ENCODE results near the gene FCRL4. TPM values are rescaled to one million over a fixed set of nuclear protein-coding genes. Genes with fewer than 3 reads are reported as not detected.

FCRL4 gene
- total and polyA plus RNA-seq, 4 donors, result not detected

DNA sequence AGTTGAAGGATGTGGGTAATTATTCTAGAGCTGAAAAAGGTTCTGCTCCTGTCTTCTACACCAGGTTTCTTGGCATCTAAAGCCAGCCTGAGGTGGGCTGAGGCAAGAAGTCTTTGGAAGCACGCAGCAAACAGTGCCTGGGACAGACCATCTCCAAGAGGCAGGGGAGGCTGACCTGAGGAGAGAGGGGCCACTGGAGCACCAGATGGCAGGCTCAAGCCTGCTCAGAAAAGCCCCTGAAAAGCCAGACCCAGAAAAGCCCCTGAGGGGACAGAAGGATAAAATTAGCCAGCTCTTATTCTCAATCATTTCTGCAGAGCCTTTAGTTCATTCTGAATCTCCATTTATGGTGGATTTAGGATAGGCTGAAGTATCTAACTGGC is 17.1 kb downstream of the FCRL4 start:
- no peak overlapping the region for H3K4me3 ChIP-seq (ENCODE audit: low read depth in 1 of 3, low read length in 3 of 3)
- TF ChIP-seq TAF1 (conservative IDR thresholded peaks at IDR 0.05) (no peak), GABPA (IDR thresholded peaks at IDR 0.05 in 1 of 2, conservative IDR thresholded peaks at IDR 0.05 in 1 of 2) (no peak), EGR1 (IDR thresholded peaks at IDR 0.05; ENCODE audit: low read depth in 2 of 2) (no peak), RXRA (IDR thresholded peaks at IDR 0.05) (no peak), YY1 (IDR thresholded peaks at IDR 0.05) (no peak), NR2F2 (IDR thresholded peaks at IDR 0.05) (no peak), SP1 (IDR thresholded peaks at IDR 0.05) (no peak), JUND (IDR thresholded peaks at IDR 0.05) (no peak), FOXA1 (IDR thresholded peaks at IDR 0.05) (no peak), FOXA2 (IDR thresholded peaks at IDR 0.05) (no peak), RAD21 (IDR thresholded peaks at IDR 0.05) (no peak), HNF4G (IDR thresholded peaks at IDR 0.05) (no peak)
- TF ChIP-seq, protein P1, sequence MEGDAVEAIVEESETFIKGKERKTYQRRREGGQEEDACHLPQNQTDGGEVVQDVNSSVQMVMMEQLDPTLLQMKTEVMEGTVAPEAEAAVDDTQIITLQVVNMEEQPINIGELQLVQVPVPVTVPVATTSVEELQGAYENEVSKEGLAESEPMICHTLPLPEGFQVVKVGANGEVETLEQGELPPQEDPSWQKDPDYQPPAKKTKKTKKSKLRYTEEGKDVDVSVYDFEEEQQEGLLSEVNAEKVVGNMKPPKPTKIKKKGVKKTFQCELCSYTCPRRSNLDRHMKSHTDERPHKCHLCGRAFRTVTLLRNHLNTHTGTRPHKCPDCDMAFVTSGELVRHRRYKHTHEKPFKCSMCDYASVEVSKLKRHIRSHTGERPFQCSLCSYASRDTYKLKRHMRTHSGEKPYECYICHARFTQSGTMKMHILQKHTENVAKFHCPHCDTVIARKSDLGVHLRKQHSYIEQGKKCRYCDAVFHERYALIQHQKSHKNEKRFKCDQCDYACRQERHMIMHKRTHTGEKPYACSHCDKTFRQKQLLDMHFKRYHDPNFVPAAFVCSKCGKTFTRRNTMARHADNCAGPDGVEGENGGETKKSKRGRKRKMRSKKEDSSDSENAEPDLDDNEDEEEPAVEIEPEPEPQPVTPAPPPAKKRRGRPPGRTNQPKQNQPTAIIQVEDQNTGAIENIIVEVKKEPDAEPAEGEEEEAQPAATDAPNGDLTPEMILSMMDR (IDR thresholded peaks at IDR 0.05; ENCODE audit: low read depth, low read length, missing input control), result no peak
- TF ChIP-seq, protein P2, sequence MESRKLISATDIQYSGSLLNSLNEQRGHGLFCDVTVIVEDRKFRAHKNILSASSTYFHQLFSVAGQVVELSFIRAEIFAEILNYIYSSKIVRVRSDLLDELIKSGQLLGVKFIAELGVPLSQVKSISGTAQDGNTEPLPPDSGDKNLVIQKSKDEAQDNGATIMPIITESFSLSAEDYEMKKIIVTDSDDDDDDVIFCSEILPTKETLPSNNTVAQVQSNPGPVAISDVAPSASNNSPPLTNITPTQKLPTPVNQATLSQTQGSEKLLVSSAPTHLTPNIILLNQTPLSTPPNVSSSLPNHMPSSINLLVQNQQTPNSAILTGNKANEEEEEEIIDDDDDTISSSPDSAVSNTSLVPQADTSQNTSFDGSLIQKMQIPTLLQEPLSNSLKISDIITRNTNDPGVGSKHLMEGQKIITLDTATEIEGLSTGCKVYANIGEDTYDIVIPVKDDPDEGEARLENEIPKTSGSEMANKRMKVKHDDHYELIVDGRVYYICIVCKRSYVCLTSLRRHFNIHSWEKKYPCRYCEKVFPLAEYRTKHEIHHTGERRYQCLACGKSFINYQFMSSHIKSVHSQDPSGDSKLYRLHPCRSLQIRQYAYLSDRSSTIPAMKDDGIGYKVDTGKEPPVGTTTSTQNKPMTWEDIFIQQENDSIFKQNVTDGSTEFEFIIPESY (IDR thresholded peaks at IDR 0.05), result no peak
- TF ChIP-seq, protein P3, sequence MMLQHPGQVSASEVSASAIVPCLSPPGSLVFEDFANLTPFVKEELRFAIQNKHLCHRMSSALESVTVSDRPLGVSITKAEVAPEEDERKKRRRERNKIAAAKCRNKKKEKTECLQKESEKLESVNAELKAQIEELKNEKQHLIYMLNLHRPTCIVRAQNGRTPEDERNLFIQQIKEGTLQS (IDR thresholded peaks at IDR 0.05), result no peak
- TF ChIP-seq, protein P4, sequence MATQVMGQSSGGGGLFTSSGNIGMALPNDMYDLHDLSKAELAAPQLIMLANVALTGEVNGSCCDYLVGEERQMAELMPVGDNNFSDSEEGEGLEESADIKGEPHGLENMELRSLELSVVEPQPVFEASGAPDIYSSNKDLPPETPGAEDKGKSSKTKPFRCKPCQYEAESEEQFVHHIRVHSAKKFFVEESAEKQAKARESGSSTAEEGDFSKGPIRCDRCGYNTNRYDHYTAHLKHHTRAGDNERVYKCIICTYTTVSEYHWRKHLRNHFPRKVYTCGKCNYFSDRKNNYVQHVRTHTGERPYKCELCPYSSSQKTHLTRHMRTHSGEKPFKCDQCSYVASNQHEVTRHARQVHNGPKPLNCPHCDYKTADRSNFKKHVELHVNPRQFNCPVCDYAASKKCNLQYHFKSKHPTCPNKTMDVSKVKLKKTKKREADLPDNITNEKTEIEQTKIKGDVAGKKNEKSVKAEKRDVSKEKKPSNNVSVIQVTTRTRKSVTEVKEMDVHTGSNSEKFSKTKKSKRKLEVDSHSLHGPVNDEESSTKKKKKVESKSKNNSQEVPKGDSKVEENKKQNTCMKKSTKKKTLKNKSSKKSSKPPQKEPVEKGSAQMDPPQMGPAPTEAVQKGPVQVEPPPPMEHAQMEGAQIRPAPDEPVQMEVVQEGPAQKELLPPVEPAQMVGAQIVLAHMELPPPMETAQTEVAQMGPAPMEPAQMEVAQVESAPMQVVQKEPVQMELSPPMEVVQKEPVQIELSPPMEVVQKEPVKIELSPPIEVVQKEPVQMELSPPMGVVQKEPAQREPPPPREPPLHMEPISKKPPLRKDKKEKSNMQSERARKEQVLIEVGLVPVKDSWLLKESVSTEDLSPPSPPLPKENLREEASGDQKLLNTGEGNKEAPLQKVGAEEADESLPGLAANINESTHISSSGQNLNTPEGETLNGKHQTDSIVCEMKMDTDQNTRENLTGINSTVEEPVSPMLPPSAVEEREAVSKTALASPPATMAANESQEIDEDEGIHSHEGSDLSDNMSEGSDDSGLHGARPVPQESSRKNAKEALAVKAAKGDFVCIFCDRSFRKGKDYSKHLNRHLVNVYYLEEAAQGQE (IDR thresholded peaks at IDR 0.05), result no peak
- no peaks in the 10 kb centered on the region for H3K4me1 ChIP-seq (ENCODE audit: control insufficient read depth in 4 of 4, insufficient read depth in 4 of 4, low read length in 3 of 4)
- DNase-seq (ENCODE audit: low spot score), result no peak
- no peak overlapping the region for H3K27ac ChIP-seq (ENCODE audit: low read depth in 1 of 2, low read length in 2 of 2)
- 53% methylated on average over 1 of the region's 1 CpG for WGBS
- H3K36me3 ChIP-seq (ENCODE audit: control insufficient read depth in 4 of 4, insufficient read depth in 3 of 4, low read depth in 1 of 4, low read length in 3 of 4), result no peaks in the 10 kb centered on the region
- peaks cover 0 to 3% (median 0%) of the 10 kb centered on the region in 4 donors for H3K27me3 ChIP-seq (ENCODE audit: control insufficient read depth in 4 of 4, insufficient read depth in 4 of 4, low read length in 3 of 4)
- H3K9ac ChIP-seq (ENCODE audit: low read depth in 1 of 2, low read length in 2 of 2), result no peak overlapping the region
- peaks cover 0 to 2% (median 0%) of the 10 kb centered on the region in 4 donors for H3K9me3 ChIP-seq (ENCODE audit: control insufficient read depth in 4 of 4, low read length in 3 of 4)

DNA sequence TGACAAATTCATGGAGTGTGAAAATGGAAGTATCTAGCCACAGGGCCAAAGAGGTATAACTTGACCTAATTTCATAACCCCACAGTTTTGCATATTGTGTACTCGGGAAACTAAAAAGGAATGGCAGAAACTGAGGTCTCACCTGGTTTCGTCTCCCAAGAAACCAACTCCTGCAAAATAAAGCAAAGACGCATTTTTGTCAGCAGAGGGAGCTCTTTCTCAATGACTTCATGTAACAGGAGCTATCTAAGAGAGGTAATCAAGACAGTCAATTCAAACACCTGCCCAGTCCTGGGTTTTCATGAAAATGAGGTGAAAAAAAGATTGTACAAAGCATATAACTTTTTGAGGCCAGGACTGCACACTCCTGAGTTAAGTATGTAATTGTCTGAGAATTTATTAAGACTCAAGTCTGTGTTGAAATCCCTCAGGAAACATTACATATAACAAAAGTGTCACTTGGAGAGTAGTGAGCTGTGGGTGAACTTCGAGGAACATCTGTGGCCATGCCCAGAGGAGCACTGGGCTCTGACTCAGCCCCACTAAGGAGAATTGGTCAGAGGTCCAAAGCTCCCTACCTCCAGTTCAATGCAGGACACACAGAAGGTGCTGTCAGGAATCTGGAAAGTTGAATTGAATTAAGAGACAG is 17.6 kb downstream of the FCRL4 start:
- H3K9me3 ChIP-seq (ENCODE audit: control insufficient read depth in 4 of 4, low read length in 3 of 4), result peaks cover 0 to 2% (median 0%) of the 10 kb centered on the region in 4 donors
- H3K9ac ChIP-seq (ENCODE audit: low read depth in 1 of 2, low read length in 2 of 2), result no peak overlapping the region
- H3K4me1 ChIP-seq (ENCODE audit: control insufficient read depth in 4 of 4, insufficient read depth in 4 of 4, low read length in 3 of 4), result no peaks in the 10 kb centered on the region
- DNase-seq (ENCODE audit: low spot score), result no peak
- no peak overlapping the region for H3K4me3 ChIP-seq (ENCODE audit: low read depth in 1 of 3, low read length in 3 of 3)
- H3K36me3 ChIP-seq (ENCODE audit: control insufficient read depth in 4 of 4, insufficient read depth in 3 of 4, low read depth in 1 of 4, low read length in 3 of 4), result no peaks in the 10 kb centered on the region
- no peak overlapping the region for H3K27ac ChIP-seq (ENCODE audit: low read depth in 1 of 2, low read length in 2 of 2)
- WGBS, result 10% methylated on average over 4 of the region's 4 CpGs
- peaks cover 0 to 3% (median 0%) of the 10 kb centered on the region in 4 donors for H3K27me3 ChIP-seq (ENCODE audit: control insufficient read depth in 4 of 4, insufficient read depth in 4 of 4, low read length in 3 of 4)
- no peak for TF ChIP-seq NR2F2 (IDR thresholded peaks at IDR 0.05)
- TF ChIP-seq SP1 (IDR thresholded peaks at IDR 0.05), result no peak
- TF ChIP-seq GABPA (IDR thresholded peaks at IDR 0.05 in 1 of 2, conservative IDR thresholded peaks at IDR 0.05 in 1 of 2), result no peak
- TF ChIP-seq, protein P3 (IDR thresholded peaks at IDR 0.05), result no peak
- TF ChIP-seq, protein P1 (IDR thresholded peaks at IDR 0.05; ENCODE audit: low read depth, low read length, missing input control), result peak; percentile 68
- TF ChIP-seq JUND (IDR thresholded peaks at IDR 0.05), result peak; percentile 47 to 68
- no peak for TF ChIP-seq RXRA (IDR thresholded peaks at IDR 0.05)
- TF ChIP-seq FOXA2 (IDR thresholded peaks at IDR 0.05), result no peak
- TF ChIP-seq FOXA1 (IDR thresholded peaks at IDR 0.05), result no peak
- TF ChIP-seq TAF1 (conservative IDR thresholded peaks at IDR 0.05), result no peak
- TF ChIP-seq, protein P5, sequence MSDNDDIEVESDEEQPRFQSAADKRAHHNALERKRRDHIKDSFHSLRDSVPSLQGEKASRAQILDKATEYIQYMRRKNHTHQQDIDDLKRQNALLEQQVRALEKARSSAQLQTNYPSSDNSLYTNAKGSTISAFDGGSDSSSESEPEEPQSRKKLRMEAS (IDR thresholded peaks at IDR 0.05), result no peak
- TF ChIP-seq HNF4A (conservative IDR thresholded peaks at IDR 0.05), result peak in 1 of 2 donors; percentile 35
- peak; percentile 71 to 78 for TF ChIP-seq RAD21 (IDR thresholded peaks at IDR 0.05)
